Right lobe of liver (tissue), 4 donors: ENCODE results near the gene SRPX.

ENCODE experiments used
- POLR2A ChIP-seq: fragments of 450-650 bp; IDR thresholded peaks from one replicate; pipeline ENCODE4 v1.6.1; 2017; ENCODE audit warnings: antibody characterized with exemption, mild to moderate bottlenecking
- TF ChIP-seq, protein P1 (sequence below), 4 donors: fragments of 200-600 bp in 3 of 4; fragments of 450-650 bp in 1 of 4; IDR thresholded peaks; one replicate each; pipeline versions ENCODE4 v1.5.1 to v1.8.0; 2016 to 2022; ENCODE audit warnings: antibody characterized with exemption in 4 of 4, mild to moderate bottlenecking in 2 of 4
- donor health status: DM: no; HTN: no; CAD: no.
- donor health status: DM: no; HTN: no; CAD: no.
- donor health status: DM: no; HTN: yes; CAD: no.

DNA sequence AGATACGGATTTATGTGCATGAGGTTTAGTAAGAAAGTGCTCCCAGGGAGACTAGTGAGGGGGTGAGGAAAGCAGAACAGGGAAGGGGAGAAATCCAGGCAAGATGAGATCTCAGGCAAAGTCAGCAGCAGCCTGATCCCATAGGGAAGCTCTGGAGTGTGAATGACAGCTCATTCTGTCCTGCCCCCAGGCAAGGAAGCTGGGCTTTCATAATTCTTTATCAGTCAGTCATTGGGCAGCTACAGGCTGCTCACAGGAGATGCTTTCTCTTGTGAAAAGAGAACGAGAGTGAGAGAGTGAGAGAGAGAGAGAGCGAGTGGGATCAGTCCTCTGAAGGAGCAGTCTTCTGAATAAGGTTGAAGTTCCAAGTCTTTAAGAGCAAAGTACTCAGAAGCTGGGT lies 48.1 kb downstream of the SRPX start:
- TF ChIP-seq POLR2A: no peak
- TF ChIP-seq, protein P1, sequence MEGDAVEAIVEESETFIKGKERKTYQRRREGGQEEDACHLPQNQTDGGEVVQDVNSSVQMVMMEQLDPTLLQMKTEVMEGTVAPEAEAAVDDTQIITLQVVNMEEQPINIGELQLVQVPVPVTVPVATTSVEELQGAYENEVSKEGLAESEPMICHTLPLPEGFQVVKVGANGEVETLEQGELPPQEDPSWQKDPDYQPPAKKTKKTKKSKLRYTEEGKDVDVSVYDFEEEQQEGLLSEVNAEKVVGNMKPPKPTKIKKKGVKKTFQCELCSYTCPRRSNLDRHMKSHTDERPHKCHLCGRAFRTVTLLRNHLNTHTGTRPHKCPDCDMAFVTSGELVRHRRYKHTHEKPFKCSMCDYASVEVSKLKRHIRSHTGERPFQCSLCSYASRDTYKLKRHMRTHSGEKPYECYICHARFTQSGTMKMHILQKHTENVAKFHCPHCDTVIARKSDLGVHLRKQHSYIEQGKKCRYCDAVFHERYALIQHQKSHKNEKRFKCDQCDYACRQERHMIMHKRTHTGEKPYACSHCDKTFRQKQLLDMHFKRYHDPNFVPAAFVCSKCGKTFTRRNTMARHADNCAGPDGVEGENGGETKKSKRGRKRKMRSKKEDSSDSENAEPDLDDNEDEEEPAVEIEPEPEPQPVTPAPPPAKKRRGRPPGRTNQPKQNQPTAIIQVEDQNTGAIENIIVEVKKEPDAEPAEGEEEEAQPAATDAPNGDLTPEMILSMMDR (IDR thresholded peaks at IDR 0.05): no peak
